ENCODE data around the gene SPATS1. TPM values are rescaled to one million over a fixed set of nuclear protein-coding genes. Genes with fewer than 3 reads are reported as not detected.

The SPATS1 gene
- total RNA-seq, 1 experiment from 2014 or later: not detected

DNA sequence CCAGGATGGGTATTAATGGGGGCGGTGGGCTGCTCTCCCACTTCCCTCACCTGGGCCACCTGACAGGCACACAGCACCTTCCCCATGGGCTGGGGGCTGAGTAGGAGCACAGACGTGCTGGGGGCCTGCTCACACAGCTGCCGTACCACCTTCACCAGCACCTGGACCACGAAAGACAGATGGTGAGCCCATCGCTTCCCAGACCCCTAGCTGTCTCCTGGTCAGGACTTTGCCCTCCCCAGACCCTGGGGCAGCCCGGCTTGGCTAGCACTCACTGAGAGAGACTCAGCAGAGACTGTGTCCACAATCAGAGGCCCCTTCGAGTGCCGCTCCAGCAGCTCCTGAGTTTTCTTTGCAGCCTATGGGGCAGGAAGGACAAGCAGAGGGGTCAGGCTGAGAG is 41.3 kb upstream of the SPATS1 start:
- TF ChIP-seq, protein P1, sequence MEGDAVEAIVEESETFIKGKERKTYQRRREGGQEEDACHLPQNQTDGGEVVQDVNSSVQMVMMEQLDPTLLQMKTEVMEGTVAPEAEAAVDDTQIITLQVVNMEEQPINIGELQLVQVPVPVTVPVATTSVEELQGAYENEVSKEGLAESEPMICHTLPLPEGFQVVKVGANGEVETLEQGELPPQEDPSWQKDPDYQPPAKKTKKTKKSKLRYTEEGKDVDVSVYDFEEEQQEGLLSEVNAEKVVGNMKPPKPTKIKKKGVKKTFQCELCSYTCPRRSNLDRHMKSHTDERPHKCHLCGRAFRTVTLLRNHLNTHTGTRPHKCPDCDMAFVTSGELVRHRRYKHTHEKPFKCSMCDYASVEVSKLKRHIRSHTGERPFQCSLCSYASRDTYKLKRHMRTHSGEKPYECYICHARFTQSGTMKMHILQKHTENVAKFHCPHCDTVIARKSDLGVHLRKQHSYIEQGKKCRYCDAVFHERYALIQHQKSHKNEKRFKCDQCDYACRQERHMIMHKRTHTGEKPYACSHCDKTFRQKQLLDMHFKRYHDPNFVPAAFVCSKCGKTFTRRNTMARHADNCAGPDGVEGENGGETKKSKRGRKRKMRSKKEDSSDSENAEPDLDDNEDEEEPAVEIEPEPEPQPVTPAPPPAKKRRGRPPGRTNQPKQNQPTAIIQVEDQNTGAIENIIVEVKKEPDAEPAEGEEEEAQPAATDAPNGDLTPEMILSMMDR (conservative IDR thresholded peaks at IDR 0.05; ENCODE audit: low read depth, low read length): no peak
- no peak for TF ChIP-seq EZH2 (IDR thresholded peaks at IDR 0.05; ENCODE audit: low read length, unreplicated experiment)
- no peak for TF ChIP-seq EZH2phosphoT487 (IDR thresholded peaks at IDR 0.05; ENCODE audit: borderline replicate concordance, low read length)
- Histone ChIP-seq H3K79me2 (ENCODE audit: low read length) (no peaks in the 10 kb centered on the region), H2AFZ (ENCODE audit: low read length) (no peak overlapping the region), H3K27ac (ENCODE audit: low read length) (no peak overlapping the region), H3K36me3 (ENCODE audit: low read depth, low read length) (peaks cover 35% of the 10 kb centered on the region), H3K9ac (ENCODE audit: low read length) (no peak overlapping the region), H3K9me2 (replicated peaks; ENCODE audit: low read length) (no peaks in the 10 kb centered on the region), H3F3A (ENCODE audit: low read length, unreplicated experiment) (no peaks in the 10 kb centered on the region), H4K20me1 (ENCODE audit: low read length) (no peaks in the 10 kb centered on the region), H3K27me3 (ENCODE audit: low read length) (peaks cover 25% of the 10 kb centered on the region), H3K4me2 (ENCODE audit: low read length) (no peak overlapping the region), H3K4me1 (ENCODE audit: insufficient read depth, low read length) (no peaks in the 10 kb centered on the region), H3K4me3 (ENCODE audit: low read length) (no peak overlapping the region), H3K9me3 (ENCODE audit: low read length) (no peaks in the 10 kb centered on the region)
- intact Hi-C loops (cut with micrococcal nuclease): loop anchor here (5.0 kb wide), 1 partner anchor 34 kb away; the partner anchor contains the start of gene NFKBIE
- POLR2A ChIA-PET (ENCODE audit: unreplicated experiment): no interaction called here
- no TSS peak for BruUV-seq (replicated peaks)
- CTCF ChIA-PET: no interaction called here
- DNase-seq (no peak), ATAC-seq (no peak)

DNA sequence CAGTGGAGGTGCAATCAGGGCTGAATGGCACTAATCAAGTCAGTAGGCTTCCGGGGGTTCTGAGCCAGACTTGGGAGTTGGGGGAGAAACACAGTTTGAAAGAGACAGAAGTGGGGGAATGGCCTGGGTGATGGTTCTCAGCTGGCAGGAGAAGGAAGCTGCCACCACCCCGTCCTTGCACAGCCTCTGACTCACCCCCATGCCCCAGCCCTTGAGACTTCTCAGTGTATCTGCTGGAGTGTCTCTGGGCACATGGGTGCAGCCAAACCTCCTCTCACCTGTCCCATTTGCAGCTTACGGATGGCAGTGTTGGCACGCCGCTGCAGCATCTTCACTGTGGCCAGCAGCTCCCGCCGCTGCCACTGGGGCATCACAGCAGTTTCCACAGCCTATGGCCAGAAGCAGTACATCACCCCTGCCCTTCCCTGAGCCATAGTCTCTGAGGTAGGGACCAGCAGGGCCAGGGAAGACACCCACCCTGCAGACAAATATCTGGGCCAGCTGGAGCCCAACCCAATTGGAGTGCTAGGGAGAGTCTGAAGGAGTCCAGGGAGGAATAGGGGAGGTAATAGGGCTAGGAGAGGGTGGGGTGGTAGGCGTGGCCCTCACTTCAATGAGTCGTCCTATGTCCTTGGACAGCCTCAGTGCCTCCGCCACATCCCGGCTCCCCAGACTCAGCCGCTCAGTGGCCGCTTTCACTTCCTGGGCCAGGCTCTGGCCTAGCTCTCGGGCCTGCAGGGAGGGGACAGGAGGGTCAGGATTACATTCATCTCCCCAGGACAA is 40.5 kb upstream of the SPATS1 start:
- H3K79me2 ChIP-seq (ENCODE audit: low read length): no peaks in the 10 kb centered on the region
- H3K36me3 ChIP-seq (ENCODE audit: low read depth, low read length): peaks cover 35% of the 10 kb centered on the region
- H3K4me2 ChIP-seq (ENCODE audit: low read length): no peak overlapping the region
- peaks cover 17% of the 10 kb centered on the region for H3K27me3 ChIP-seq (ENCODE audit: low read length)
- ATAC-seq: no peak
- H3K9ac ChIP-seq (ENCODE audit: low read length): no peak overlapping the region
- POLR2A ChIA-PET (ENCODE audit: unreplicated experiment): no interaction called here
- no peak for DNase-seq
- no peaks in the 10 kb centered on the region for H3K9me2 ChIP-seq (replicated peaks; ENCODE audit: low read length)
- H3K4me1 ChIP-seq (ENCODE audit: insufficient read depth, low read length): no peaks in the 10 kb centered on the region
- H2AFZ ChIP-seq (ENCODE audit: low read length): no peak overlapping the region
- CTCF ChIA-PET: no interaction called here
- intact Hi-C loops (cut with micrococcal nuclease): loop anchor here (5.0 kb wide), 1 partner anchor 35 kb away; the partner anchor contains the start of gene NFKBIE
- H3K27ac ChIP-seq (ENCODE audit: low read length): no peak overlapping the region
- H4K20me1 ChIP-seq (ENCODE audit: low read length): no peaks in the 10 kb centered on the region
- no peaks in the 10 kb centered on the region for H3K9me3 ChIP-seq (ENCODE audit: low read length)
- H3F3A ChIP-seq (ENCODE audit: low read length, unreplicated experiment): no peaks in the 10 kb centered on the region
- no TSS peak for BruUV-seq (replicated peaks)
- TF ChIP-seq EZH2phosphoT487 (IDR thresholded peaks at IDR 0.05; ENCODE audit: borderline replicate concordance, low read length): no peak
- TF ChIP-seq, protein P1 (conservative IDR thresholded peaks at IDR 0.05; ENCODE audit: low read depth, low read length): no peak
- TF ChIP-seq EZH2 (IDR thresholded peaks at IDR 0.05; ENCODE audit: low read length, unreplicated experiment): no peak
- no peak overlapping the region for H3K4me3 ChIP-seq (ENCODE audit: low read length)

DNA sequence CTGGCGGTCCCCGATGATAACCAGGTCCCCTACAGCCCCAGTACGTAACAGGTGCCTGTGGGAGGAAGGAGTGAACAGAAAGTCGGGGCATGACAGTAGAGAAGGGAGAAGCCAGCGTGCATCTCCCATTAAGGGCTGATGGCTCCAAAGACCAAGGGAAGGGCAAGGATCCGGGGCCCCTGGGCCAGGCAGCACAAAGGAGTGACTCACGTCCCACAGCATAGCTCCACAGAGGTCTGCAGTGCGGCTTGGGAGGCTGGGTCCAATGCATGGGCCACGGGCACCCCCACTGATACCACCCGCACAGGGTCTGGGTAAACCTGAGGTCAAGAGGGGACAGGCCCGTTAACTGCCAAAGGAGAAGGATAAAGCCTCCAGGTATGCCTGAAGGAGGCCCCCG is 39.6 kb upstream of the SPATS1 start:
- POLR2A ChIA-PET (ENCODE audit: unreplicated experiment): no interaction called here
- peaks cover 35% of the 10 kb centered on the region for H3K36me3 ChIP-seq (ENCODE audit: low read depth, low read length)
- TF ChIP-seq EZH2 (IDR thresholded peaks at IDR 0.05; ENCODE audit: low read length, unreplicated experiment) (no peak), EZH2phosphoT487 (IDR thresholded peaks at IDR 0.05; ENCODE audit: borderline replicate concordance, low read length) (no peak)
- TF ChIP-seq, protein P1 (conservative IDR thresholded peaks at IDR 0.05; ENCODE audit: low read depth, low read length): no peak
- no peaks in the 10 kb centered on the region for H4K20me1 ChIP-seq (ENCODE audit: low read length)
- H3K9me2 ChIP-seq (replicated peaks; ENCODE audit: low read length): no peaks in the 10 kb centered on the region
- no peaks in the 10 kb centered on the region for H3K9me3 ChIP-seq (ENCODE audit: low read length)
- no peak overlapping the region for H3K9ac ChIP-seq (ENCODE audit: low read length)
- H3K4me2 ChIP-seq (ENCODE audit: low read length): no peak overlapping the region
- no TSS peak for BruUV-seq (replicated peaks)
- H3K4me1 ChIP-seq (ENCODE audit: insufficient read depth, low read length): no peaks in the 10 kb centered on the region
- no peak overlapping the region for H3K27ac ChIP-seq (ENCODE audit: low read length)
- no peaks in the 10 kb centered on the region for H3F3A ChIP-seq (ENCODE audit: low read length, unreplicated experiment)
- ATAC-seq (no peak), DNase-seq (no peak)
- no peaks in the 10 kb centered on the region for H3K79me2 ChIP-seq (ENCODE audit: low read length)
- peaks cover 8% of the 10 kb centered on the region for H3K27me3 ChIP-seq (ENCODE audit: low read length)
- H3K4me3 ChIP-seq (ENCODE audit: low read length): no peak overlapping the region
- CTCF ChIA-PET: no interaction called here
- H2AFZ ChIP-seq (ENCODE audit: low read length): no peak overlapping the region
- intact Hi-C loops (cut with micrococcal nuclease): loop anchor here (5.0 kb wide), 1 partner anchor 36 kb away; the partner anchor contains the start of gene NFKBIE
